Measurements from ENCODE around the gene THSD7A. TPM values are rescaled to one million over a fixed set of nuclear protein-coding genes. Genes with fewer than 3 reads are reported as not detected.

Gene THSD7A
- total RNA-seq, 1 experiment from 2014 or later: 0.68 TPM

GRCh38 chr7:11858026-11858425, 26.0 kb upstream of the THSD7A start:
- no peak overlapping the region for H3K27ac Mint-ChIP-seq

DNA sequence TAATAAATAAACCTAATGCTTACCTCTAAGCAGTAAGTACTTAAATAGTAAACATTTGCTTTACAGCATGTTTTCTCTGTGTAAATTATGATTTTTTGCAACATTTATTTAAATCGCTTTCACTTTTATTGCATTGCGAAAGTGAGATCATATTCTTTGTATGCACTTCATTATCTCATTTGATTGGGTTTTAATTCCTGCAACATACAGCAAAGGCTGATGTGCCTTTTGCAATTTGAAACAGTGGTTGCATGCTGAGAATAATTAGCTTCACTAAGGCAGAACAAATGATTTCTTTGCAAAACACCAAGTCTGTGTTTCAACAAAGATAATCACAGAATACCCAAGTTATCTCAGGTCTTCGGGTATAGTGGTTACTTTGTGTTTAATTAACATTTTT, 16.3 kb upstream of the THSD7A start:
- POLR2A ChIA-PET: no interaction called here
- no peaks in the 10 kb centered on the region for H3K27me3 Mint-ChIP-seq (ENCODE audit: low read depth)
- no peak overlapping the region for H3K27ac Mint-ChIP-seq
- H3K4me1 Mint-ChIP-seq: peaks cover 50% of the 10 kb centered on the region
- ATAC-seq: no peak
- DNase-seq (ENCODE audit: low spot score): no peak
- no peak overlapping the region for H3K4me3 Mint-ChIP-seq
- no peaks in the 10 kb centered on the region for H3K36me3 Mint-ChIP-seq
- CTCF ChIA-PET: no interaction called here
- no peaks in the 10 kb centered on the region for H3K9me3 Mint-ChIP-seq
- TF ChIP-seq E2F5 (CRISPR knock-in tag; IDR thresholded peaks at IDR 0.05): no peak
- TF ChIP-seq, protein P1, sequence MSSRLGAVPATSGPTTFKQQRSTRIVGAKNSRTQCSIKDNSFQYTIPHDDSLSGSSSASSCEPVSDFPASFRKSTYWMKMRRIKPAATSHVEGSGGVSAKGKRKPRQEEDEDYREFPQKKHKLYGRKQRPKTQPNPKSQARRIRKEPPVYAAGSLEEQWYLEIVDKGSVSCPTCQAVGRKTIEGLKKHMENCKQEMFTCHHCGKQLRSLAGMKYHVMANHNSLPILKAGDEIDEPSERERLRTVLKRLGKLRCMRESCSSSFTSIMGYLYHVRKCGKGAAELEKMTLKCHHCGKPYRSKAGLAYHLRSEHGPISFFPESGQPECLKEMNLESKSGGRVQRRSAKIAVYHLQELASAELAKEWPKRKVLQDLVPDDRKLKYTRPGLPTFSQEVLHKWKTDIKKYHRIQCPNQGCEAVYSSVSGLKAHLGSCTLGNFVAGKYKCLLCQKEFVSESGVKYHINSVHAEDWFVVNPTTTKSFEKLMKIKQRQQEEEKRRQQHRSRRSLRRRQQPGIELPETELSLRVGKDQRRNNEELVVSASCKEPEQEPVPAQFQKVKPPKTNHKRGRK (CRISPR knock-in tag; IDR thresholded peaks at IDR 0.05; ENCODE audit: borderline replicate concordance): no peak
- no peak for TF ChIP-seq JAZF1 (CRISPR knock-in tag; IDR thresholded peaks at IDR 0.05)
- no peak for TF ChIP-seq TEAD4 (CRISPR knock-in tag; IDR thresholded peaks at IDR 0.05)
- no peak for TF ChIP-seq NR1H2 (CRISPR knock-in tag; IDR thresholded peaks at IDR 0.05)
- TF ChIP-seq, protein P2, sequence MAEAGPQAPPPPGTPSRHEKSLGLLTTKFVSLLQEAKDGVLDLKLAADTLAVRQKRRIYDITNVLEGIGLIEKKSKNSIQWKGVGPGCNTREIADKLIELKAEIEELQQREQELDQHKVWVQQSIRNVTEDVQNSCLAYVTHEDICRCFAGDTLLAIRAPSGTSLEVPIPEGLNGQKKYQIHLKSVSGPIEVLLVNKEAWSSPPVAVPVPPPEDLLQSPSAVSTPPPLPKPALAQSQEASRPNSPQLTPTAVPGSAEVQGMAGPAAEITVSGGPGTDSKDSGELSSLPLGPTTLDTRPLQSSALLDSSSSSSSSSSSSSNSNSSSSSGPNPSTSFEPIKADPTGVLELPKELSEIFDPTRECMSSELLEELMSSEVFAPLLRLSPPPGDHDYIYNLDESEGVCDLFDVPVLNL (CRISPR knock-in tag; IDR thresholded peaks at IDR 0.05; ENCODE audit: borderline replicate concordance, low read depth): no peak
- TF ChIP-seq, protein P3, sequence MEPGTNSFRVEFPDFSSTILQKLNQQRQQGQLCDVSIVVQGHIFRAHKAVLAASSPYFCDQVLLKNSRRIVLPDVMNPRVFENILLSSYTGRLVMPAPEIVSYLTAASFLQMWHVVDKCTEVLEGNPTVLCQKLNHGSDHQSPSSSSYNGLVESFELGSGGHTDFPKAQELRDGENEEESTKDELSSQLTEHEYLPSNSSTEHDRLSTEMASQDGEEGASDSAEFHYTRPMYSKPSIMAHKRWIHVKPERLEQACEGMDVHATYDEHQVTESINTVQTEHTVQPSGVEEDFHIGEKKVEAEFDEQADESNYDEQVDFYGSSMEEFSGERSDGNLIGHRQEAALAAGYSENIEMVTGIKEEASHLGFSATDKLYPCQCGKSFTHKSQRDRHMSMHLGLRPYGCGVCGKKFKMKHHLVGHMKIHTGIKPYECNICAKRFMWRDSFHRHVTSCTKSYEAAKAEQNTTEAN (CRISPR knock-in tag; IDR thresholded peaks at IDR 0.05): no peak
- TF ChIP-seq FOXP1 (CRISPR knock-in tag; IDR thresholded peaks at IDR 0.05; ENCODE audit: borderline replicate concordance): no peak
- no peak for TF ChIP-seq ERG (CRISPR knock-in tag; IDR thresholded peaks at IDR 0.05)
- no peak for TF ChIP-seq GABPB1 (CRISPR knock-in tag; IDR thresholded peaks at IDR 0.05)

More at GRCh38 chr7:11858026-11858425, 26.0 kb upstream of the THSD7A start:
- H3K27me3 Mint-ChIP-seq (ENCODE audit: low read depth): no peaks in the 10 kb centered on the region
- CTCF ChIA-PET: no interaction called here
- ATAC-seq (no peak), DNase-seq (ENCODE audit: low spot score) (no peak)
- POLR2A ChIA-PET: no interaction called here
- H3K9me3 Mint-ChIP-seq: peaks cover 20% of the 10 kb centered on the region
- H3K4me1 Mint-ChIP-seq: no peaks in the 10 kb centered on the region
- H3K36me3 Mint-ChIP-seq: peaks cover 5% of the 10 kb centered on the region; the same call in 1 of the 2 replicates
- TF ChIP-seq, protein P4, sequence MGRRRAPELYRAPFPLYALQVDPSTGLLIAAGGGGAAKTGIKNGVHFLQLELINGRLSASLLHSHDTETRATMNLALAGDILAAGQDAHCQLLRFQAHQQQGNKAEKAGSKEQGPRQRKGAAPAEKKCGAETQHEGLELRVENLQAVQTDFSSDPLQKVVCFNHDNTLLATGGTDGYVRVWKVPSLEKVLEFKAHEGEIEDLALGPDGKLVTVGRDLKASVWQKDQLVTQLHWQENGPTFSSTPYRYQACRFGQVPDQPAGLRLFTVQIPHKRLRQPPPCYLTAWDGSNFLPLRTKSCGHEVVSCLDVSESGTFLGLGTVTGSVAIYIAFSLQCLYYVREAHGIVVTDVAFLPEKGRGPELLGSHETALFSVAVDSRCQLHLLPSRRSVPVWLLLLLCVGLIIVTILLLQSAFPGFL (CRISPR knock-in tag; IDR thresholded peaks at IDR 0.05; ENCODE audit: borderline replicate concordance): no peak
- no peak for TF ChIP-seq CTCF (IDR thresholded peaks at IDR 0.05)
- TF ChIP-seq TEAD4 (CRISPR knock-in tag; IDR thresholded peaks at IDR 0.05): no peak
- no peak for TF ChIP-seq EMX1 (CRISPR knock-in tag; IDR thresholded peaks at IDR 0.05)
- TF ChIP-seq ZNF416 (CRISPR knock-in tag; IDR thresholded peaks at IDR 0.05): no peak
- TF ChIP-seq ZNF219 (CRISPR knock-in tag; IDR thresholded peaks at IDR 0.05; ENCODE audit: borderline replicate concordance): no peak
- no peak for TF ChIP-seq ZNF138 (CRISPR knock-in tag; conservative IDR thresholded peaks at IDR 0.05)
- TF ChIP-seq GTF2I (CRISPR knock-in tag; conservative IDR thresholded peaks at IDR 0.05): no peak
- TF ChIP-seq IRF2 (CRISPR knock-in tag; IDR thresholded peaks at IDR 0.05; ENCODE audit: borderline replicate concordance, low read depth): no peak
- no peak for TF ChIP-seq USF1 (CRISPR knock-in tag; IDR thresholded peaks at IDR 0.05)
- TF ChIP-seq NFATC4 (CRISPR knock-in tag; IDR thresholded peaks at IDR 0.05): no peak
- TF ChIP-seq, protein P5, sequence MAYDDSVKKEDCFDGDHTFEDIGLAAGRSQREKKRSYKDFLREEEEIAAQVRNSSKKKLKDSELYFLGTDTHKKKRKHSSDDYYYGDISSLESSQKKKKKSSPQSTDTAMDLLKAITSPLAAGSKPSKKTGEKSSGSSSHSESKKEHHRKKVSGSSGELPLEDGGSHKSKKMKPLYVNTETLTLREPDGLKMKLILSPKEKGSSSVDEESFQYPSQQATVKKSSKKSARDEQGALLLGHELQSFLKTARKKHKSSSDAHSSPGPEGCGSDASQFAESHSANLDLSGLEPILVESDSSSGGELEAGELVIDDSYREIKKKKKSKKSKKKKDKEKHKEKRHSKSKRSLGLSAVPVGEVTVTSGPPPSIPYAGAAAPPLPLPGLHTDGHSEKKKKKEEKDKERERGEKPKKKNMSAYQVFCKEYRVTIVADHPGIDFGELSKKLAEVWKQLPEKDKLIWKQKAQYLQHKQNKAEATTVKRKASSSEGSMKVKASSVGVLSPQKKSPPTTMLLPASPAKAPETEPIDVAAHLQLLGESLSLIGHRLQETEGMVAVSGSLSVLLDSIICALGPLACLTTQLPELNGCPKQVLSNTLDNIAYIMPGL (CRISPR knock-in tag; IDR thresholded peaks at IDR 0.05): no peak
- no peak for TF ChIP-seq HMGA2 (CRISPR knock-in tag; IDR thresholded peaks at IDR 0.05)
- TF ChIP-seq KAT7 (CRISPR knock-in tag; IDR thresholded peaks at IDR 0.05; ENCODE audit: borderline replicate concordance): no peak
- TF ChIP-seq ZNF317 (CRISPR knock-in tag; IDR thresholded peaks at IDR 0.05; ENCODE audit: borderline replicate concordance, low read depth): no peak
- no peak for TF ChIP-seq RORB (CRISPR knock-in tag; IDR thresholded peaks at IDR 0.05)
- no peak for TF ChIP-seq SP1 (CRISPR knock-in tag; conservative IDR thresholded peaks at IDR 0.05)
- H3K4me3 Mint-ChIP-seq: no peak overlapping the region
